ENCODE data around the gene SEC62.

DNA sequence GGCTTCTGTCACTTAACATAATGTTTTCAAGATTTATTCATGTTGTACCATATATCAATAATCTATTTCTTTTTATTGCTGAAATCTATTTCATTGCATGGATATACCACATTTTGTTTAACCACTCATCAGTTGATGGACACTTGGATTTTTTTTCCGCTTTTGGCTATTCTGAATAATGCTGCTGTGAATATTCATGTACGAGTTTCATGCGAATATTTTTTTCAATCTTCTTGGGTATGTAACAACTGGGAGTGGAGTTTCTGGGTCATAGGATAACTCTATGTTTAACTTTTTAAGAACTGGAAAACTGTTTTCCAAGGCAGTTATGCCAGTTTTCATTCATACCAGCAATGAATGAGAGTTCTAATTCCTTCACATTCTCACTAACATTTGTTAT, 49.5 kb downstream of the SEC62 start:
- TF ChIP-seq, protein P1, sequence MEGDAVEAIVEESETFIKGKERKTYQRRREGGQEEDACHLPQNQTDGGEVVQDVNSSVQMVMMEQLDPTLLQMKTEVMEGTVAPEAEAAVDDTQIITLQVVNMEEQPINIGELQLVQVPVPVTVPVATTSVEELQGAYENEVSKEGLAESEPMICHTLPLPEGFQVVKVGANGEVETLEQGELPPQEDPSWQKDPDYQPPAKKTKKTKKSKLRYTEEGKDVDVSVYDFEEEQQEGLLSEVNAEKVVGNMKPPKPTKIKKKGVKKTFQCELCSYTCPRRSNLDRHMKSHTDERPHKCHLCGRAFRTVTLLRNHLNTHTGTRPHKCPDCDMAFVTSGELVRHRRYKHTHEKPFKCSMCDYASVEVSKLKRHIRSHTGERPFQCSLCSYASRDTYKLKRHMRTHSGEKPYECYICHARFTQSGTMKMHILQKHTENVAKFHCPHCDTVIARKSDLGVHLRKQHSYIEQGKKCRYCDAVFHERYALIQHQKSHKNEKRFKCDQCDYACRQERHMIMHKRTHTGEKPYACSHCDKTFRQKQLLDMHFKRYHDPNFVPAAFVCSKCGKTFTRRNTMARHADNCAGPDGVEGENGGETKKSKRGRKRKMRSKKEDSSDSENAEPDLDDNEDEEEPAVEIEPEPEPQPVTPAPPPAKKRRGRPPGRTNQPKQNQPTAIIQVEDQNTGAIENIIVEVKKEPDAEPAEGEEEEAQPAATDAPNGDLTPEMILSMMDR (IDR thresholded peaks at IDR 0.05; ENCODE audit: poor library complexity, severe bottlenecking): no peak
- TF ChIP-seq, protein P2, sequence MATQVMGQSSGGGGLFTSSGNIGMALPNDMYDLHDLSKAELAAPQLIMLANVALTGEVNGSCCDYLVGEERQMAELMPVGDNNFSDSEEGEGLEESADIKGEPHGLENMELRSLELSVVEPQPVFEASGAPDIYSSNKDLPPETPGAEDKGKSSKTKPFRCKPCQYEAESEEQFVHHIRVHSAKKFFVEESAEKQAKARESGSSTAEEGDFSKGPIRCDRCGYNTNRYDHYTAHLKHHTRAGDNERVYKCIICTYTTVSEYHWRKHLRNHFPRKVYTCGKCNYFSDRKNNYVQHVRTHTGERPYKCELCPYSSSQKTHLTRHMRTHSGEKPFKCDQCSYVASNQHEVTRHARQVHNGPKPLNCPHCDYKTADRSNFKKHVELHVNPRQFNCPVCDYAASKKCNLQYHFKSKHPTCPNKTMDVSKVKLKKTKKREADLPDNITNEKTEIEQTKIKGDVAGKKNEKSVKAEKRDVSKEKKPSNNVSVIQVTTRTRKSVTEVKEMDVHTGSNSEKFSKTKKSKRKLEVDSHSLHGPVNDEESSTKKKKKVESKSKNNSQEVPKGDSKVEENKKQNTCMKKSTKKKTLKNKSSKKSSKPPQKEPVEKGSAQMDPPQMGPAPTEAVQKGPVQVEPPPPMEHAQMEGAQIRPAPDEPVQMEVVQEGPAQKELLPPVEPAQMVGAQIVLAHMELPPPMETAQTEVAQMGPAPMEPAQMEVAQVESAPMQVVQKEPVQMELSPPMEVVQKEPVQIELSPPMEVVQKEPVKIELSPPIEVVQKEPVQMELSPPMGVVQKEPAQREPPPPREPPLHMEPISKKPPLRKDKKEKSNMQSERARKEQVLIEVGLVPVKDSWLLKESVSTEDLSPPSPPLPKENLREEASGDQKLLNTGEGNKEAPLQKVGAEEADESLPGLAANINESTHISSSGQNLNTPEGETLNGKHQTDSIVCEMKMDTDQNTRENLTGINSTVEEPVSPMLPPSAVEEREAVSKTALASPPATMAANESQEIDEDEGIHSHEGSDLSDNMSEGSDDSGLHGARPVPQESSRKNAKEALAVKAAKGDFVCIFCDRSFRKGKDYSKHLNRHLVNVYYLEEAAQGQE (IDR thresholded peaks at IDR 0.05; ENCODE audit: borderline replicate concordance): no peak
- TF ChIP-seq EP300 (conservative IDR thresholded peaks at IDR 0.05; ENCODE audit: poor library complexity, severe bottlenecking) (no peak), TAF1 (IDR thresholded peaks at IDR 0.05; ENCODE audit: low read depth) (no peak)

Measured in neural cell (in vitro differentiated cells).